SKM-1 treated with dmso at 0.1 percent for 144 hours (cell line): ENCODE data around the gene NR2F2.
"Not testable (repeated sequence)": the region's sequence is repeated elsewhere in the genome, so short reads cannot be mapped to it uniquely, and the experiment has no call there.

Experiments
- DNase-seq: peaks from one replicate; lab custom pipeline; 2025; ENCODE audit not compliant: unreplicated experiment; lab: John Stamatoyannopoulos, UW

NR2F2 gene

GRCh38 chr15:96365781-96366525, 35.5 kb downstream of the NR2F2 start:
- DNase-seq: no peak

- DNase-seq: no peak
Measured at GRCh38 chr15:96366526-96366877, 36.0 kb downstream of the NR2F2 start.

GRCh38 chr15:96367311-96368200, 37.1 kb downstream of the NR2F2 start:
- no peak for DNase-seq

DNA sequence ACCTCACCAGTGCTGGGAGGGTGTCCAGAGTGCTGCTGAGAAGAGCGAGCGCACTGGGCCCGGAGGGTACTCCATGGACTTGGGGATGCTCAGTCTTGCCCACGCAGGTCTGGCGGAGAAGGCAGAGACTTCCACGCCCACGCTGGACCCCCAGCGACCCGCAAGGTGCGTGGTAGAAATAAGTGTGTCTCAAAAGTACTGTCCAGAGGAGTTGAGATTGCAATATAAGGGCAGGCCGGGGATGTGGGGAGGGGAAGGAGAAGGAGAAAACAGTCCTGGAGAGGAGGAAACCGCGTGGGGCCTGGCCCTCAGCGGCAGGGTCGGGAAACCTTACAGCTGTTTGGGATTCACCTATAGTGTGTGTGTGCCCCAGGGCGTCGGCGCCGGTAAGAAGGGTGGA, 38.9 kb downstream of the NR2F2 start:
- no peak for DNase-seq

DNA sequence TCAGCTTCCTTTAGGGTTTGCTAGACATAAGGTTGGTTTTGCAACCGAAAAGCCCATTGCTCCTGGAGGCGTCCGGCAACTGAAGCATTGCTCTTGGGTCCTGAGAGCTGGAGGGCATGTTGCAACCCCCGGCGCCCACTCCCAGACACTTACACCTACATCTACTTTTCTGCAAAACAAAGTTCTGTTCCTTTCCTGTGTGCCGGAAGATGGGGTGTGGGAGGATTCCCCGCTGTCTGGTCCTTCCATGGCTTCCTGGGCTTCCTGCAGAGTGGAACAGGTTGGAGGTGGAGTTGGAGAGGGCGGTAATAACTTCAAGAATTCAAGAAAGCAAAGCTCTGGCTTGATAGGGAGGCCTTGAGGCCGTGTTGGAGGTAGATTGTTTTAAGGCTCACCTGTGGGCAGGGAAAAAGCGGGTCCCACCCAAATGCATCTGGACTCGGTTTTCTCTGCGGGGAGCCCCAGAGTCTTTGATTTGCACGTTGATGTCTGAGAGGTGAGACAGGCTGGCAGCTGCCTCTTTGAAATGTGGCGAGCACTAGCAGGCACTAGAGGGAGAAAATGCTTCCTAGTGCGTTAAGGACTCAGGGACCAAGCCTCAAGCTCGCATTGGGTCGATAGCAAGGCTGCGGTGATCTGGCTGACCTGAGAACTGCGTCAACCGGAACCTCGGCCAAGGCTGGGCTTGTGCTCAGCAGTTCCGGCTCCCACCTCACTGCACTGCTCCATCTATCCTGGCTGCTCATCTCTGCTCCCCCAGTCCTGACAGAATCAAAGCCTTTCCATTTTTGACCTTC, 39.5 kb downstream of the NR2F2 start:
- DNase-seq: no peak

- DNase-seq: no peak
Measured at GRCh38 chr15:96372554-96372953, 42.1 kb downstream of the NR2F2 start.

DNA sequence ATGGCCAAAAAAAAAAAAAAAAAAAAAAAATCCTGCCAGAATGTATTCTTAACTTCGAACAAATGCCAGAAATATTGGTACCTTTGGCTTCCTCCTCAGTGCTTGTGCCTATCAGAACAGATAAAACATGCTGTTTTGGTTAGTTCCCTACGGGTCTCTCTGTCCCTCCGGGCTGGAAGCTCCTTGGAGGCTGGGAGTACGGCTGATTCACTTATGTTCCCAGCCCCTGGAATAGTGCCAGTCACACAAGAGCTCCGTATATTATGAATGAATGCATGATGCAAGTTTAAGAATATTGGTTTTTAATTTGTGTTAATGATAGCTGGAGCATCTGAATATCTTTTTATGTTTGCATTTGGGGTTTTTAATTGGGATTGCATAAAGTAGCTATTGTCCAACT, 44.0 kb downstream of the NR2F2 start:
- DNase-seq: no peak

GRCh38 chr15:96379592-96379991, 49.1 kb downstream of the NR2F2 start:
- DNase-seq: not testable (repeated sequence)

- no peak for DNase-seq
Measured at GRCh38 chr15:96381463-96381862, 51.0 kb downstream of the NR2F2 start.

DNA sequence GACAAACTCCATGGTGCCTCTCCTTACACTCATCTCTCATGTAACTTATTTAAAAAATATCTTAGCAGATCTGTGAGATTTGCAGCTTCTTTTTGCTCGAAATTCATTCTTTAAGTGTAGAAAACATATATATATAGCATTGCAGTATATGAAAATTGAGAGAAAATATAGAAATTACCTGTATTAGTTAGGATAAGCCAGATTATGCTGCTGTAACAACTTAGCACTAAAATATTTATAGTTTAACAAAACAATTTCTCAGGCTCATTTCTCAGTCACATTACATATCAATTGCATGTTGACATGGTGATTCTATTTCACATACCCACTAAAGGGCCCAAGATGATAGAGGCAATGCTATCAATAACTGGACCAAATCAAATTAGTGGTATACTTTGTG, 54.7 kb downstream of the NR2F2 start:
- no peak for DNase-seq

DNA sequence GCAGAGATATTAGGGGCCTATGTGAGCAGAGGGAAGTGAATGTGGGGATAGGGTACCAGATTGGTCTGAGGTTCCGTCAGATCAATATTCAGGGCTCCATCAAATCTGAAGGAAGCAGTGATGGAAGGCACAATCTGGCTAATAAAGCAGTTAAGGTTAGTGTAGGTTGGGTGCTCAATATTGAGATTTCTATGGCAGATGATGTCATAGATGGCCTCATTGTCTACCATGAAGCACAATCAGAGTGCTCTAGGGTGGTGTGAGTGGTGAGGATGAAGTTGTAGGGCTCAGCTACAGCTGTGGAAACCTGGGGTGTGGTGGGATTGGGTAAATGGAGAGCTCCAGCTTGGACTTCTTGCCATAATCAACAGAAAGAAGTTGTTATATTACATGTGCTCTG, 58.2 kb downstream of the NR2F2 start:
- DNase-seq: no peak
